Breast epithelium (tissue), 3 donors: ENCODE data around the gene SLC22A7.

Experiments used
- POLR2A ChIP-seq: fragments of 450-650 bp; IDR thresholded peaks from one replicate; pipeline ENCODE4 v1.6.1; 2016; ENCODE audit warnings: antibody characterized with exemption, mild to moderate bottlenecking, moderate library complexity
- POLR2AphosphoS5 ChIP-seq, 3 donors: sonication (generic); formaldehyde crosslinking; IDR thresholded peaks; one replicate each; pipeline ENCODE4 v1.6.1; 2017; ENCODE audit warnings: antibody characterized with exemption in 3 of 3
- TF ChIP-seq, protein P1 (sequence below), 3 donors: fragments of 450-650 bp; IDR thresholded peaks; one replicate each; pipeline ENCODE4 v1.5.1; 2016 to 2017; ENCODE audit warnings: antibody characterized with exemption in 3 of 3, mild to moderate bottlenecking in 3 of 3, moderate library complexity in 3 of 3

DNA sequence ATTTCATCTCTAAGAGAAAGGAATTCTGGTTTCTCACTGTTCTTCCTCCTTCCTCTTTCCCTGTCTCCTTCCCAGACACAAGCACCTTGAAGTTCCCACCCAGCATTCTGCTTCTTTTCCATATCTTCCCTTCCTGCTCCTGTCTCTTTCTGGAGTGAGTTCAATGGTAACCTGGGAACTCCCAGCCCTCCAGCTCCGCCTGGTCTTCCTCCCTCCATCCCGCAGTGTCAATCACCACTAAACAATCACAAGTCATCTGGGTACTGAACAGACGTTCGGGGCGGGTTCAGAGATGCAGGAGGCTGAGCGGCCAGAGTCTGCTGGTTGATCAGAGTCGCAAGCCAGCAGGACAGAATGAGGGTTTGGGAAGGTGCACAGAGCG is 47.1 kb upstream of the SLC22A7 start:
- TF ChIP-seq, protein P1, sequence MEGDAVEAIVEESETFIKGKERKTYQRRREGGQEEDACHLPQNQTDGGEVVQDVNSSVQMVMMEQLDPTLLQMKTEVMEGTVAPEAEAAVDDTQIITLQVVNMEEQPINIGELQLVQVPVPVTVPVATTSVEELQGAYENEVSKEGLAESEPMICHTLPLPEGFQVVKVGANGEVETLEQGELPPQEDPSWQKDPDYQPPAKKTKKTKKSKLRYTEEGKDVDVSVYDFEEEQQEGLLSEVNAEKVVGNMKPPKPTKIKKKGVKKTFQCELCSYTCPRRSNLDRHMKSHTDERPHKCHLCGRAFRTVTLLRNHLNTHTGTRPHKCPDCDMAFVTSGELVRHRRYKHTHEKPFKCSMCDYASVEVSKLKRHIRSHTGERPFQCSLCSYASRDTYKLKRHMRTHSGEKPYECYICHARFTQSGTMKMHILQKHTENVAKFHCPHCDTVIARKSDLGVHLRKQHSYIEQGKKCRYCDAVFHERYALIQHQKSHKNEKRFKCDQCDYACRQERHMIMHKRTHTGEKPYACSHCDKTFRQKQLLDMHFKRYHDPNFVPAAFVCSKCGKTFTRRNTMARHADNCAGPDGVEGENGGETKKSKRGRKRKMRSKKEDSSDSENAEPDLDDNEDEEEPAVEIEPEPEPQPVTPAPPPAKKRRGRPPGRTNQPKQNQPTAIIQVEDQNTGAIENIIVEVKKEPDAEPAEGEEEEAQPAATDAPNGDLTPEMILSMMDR (IDR thresholded peaks at IDR 0.05) = no peak
- no peak for TF ChIP-seq POLR2AphosphoS5 (IDR thresholded peaks at IDR 0.05)
- no peak for TF ChIP-seq POLR2A
